NCI-H1694 treated with DMSO at 0.1 percent for 48 hours (cell line): ENCODE measurements around the gene MED13L.
A peak's percentile ranks its signal among the peaks of the same experiment; 100 is the strongest.
"Not testable (repeated sequence)": the region's sequence is repeated elsewhere in the genome, so short reads cannot be mapped to it uniquely, and the experiment has no call there.

Experiments
- DNase-seq: peaks from one replicate; lab custom pipeline; 2025; lab: John Stamatoyannopoulos, UW

MED13L gene

DNA sequence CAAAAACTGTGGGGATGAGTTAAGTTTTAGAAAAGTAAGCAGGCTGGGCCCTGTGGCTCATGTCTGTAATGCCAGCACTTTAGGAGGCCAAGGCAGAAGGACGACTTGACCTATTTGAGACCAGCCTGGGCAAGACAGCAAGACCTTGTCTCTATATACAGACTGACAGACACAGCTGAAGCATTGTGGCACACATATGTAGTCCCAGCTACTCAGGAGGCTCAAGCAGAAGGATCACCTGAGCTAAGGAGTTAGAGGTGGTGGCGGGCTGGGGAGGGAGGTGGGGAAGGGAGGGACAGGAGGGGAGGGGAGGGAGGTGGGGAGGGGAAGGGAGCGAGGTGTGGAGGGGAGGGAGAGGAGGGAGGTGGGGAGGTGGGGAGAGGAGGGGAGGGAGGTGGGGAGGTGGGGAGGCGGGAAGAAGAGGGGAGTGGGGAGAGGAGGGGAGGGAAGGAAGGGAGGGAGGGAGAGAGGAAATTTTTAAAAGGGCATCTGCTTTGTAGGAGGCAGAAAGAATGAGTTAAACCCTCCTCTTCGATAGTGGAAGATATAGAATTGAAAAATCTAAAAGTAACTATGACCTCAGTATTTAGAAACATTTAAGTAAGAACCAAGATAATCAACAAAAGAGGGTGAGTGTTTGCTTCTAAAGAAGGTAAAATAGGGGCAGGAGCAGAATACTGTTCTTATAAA lies 30.9 kb downstream of the MED13L start:
- DNase-seq: no peak

DNA sequence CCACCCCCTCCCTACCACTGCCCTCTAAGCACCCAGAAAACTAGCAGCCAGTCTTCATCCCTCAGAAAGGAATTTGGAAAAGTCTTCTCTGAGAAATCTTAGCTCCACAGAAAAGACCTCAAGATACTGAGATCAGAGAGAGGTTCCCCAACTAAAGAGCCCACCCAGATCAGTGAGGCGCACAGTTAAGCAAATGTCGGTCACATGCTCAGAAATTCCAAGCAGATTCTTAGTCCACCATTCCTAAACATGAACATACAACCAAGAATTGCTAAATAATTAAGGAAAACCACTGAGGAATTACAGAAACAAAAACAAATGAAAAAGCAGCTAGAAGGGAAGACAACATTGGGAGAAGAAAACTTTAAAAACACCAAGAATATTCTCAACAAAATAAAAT lies 32.3 kb downstream of the MED13L start:
- no peak for DNase-seq

DNA sequence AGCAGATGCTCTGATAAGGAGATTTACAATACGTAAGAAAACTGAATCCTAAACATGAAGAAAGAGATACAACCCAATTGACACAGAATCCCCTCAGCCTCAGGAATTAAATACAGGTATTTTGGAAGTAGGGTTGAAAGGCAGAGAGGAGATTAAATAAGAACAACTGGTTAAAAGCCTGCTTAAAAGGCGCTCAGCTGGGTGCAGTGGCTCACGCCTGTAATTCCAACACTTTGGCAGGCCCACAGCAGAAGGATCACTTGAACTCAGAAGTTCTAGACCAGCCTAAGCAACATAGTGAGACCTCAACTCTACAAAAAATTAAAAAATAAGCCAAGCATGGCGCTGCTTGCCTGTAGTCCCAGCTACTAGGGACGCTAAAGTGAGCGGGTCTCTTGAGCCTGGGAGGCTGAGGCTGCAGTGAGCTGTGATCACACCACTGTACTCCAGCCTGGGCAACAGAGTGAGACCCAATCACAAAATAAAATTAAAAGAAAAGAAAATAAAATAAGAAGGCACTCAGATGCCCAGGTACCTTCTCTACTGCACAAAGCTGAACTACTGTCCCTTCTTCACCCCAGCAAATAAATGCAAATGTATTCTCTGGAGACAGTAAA lies 32.9 kb downstream of the MED13L start:
- DNase-seq: no peak

DNA sequence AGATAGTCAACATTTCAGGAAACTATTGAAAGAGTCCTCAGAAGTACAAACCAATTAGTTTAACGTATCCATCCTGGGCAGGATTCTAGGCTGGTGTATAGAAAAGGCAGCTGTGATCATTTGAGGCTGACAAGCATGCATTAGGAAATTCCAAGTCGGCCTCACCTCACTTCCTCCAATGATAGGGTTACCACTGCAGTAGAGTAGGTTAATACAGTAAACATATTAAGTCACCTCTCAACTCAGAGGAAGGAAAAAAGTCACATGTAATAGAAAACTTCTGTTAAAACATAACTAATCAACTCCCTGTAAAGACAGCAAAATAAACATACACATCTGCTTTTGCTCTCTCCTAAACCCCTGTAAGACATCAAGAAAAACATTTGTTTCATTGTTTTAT lies 33.5 kb downstream of the MED13L start:
- DNase-seq: no peak

DNA sequence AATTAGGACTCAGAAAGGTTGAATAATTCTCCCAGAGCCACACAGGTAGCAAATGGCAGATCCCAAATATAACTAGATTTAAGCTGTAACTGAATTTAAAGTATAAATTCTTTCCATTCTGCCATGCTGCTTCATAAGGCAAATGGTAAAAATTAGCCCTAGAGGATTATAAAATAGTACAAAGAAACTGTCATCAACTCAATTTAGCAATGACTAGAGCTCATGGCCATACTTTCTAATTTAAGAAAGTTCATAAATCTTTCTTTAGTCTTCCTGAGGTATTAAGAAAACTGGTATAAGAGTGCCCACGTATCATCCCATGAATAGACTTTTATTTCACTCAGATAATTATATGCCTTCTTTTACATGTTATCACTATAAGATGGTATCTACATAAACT lies 34.8 kb downstream of the MED13L start:
- no peak for DNase-seq

DNA sequence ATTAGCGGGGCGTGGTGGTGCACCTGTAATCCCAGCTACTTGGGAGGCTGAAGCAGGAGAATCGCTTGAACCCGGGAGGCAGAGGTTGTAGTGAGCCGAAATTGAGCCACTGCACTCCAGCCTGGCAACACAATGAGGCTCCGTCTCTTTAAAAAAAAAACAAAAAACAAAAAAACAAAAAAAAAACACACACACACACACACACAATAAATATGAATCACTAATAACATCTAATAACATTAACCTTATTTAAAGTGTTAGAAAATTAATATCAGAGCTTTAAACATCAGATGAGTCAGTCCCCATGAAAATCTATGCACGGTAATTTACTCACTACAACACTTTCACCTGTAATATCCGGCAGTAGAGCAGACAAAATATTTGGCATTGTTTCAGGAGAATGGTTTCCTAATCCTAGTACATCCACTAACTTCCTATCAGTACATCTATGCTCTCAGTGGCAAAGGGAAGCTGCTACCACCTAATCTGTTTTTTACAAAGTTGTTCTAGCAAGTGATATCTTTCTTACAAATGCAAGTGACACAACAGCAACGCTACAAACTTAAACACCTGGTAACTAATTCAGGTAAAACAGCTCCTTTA lies 36.2 kb downstream of the MED13L start:
- no peak for DNase-seq

DNA sequence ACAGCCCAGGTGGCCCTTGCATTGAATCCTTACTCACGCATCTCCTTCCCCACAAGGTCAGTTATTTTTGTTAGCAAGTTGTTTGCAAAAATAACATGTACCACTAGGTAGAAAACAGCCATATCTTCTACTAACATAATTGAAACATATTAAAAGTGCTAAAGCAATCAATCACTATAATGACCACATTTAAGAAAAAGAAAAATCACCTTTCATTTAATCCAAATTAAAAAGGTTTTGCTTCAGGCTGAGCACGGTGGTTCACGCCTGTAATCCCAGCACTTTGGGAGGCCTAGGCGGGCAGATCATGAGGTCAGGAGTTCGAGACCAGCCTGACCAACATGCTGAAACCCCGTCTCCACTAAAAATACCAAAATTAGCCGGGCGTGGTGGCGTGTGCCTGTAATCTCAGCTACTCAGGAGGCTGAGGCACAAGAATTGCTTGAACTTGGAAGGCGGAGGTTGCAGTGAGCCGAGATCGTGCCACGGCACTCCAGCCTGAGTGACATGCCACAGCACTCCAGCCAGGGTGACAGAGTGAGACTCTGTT lies 38.8 kb downstream of the MED13L start:
- not testable (repeated sequence) for DNase-seq

DNA sequence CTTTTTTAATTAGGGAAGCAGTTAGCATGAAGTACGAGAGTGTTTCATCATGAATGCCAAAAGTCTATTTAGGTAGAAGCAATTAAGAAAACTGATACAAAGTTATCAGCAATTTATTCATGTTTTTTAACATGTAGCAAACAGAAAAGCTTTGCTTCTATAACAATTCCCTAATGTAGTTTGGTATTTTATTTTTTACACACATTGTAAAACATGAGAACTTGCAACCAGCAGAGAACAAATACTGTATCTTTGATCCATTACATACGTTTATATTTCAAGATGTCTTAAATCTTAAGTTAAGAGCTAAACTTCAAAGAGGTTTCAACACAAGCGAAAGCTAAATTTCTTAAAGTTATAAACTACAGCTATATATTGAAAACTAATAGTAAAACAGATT lies 39.3 kb downstream of the MED13L start:
- no peak for DNase-seq

DNA sequence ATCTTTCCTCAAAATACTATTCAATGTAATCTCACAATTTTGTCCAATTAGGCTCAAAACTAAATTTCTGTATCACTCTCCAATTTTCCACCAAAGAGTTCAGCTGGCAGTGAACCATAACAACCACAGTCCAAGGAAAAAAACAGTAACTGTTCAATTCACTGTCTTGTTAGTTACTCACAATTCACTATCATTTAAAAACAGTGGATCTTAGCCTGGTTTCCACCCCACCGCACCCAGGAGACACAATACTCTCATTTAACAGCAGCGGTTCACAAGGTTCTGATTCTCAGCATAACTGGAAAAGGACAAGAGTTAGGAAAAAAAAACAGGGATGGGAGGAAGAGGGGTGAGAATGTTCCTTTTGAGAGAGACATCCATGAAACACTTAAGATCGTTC lies 40.5 kb downstream of the MED13L start:
- no peak for DNase-seq

DNA sequence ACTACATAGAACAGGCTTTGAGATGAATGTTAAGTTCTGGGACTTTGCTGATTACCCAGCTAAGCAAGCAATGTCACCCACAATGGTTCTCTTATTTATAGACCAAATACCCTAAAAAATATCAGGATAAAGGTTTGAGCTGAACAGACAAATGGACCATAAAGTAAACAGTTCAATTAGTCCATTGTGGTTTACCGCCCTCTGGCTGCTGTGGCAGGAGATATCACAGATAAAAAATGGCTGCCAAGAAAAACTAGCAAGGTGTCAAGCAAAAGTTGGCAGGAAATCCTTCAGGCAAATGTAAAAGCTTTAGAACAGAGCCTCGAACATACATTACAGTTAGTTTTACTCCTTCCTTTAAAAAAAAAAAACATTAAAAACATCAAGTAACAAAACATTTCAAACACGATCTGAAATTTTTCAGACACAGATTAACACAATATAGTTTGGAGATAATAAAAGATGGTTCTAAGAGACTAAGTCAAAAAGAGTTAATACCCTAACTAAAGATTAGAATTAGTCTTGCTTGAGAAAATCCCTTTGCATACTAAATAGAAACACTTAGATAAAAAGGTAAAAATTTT lies 41.3 kb downstream of the MED13L start:
- DNase-seq: peak; percentile 10

DNA sequence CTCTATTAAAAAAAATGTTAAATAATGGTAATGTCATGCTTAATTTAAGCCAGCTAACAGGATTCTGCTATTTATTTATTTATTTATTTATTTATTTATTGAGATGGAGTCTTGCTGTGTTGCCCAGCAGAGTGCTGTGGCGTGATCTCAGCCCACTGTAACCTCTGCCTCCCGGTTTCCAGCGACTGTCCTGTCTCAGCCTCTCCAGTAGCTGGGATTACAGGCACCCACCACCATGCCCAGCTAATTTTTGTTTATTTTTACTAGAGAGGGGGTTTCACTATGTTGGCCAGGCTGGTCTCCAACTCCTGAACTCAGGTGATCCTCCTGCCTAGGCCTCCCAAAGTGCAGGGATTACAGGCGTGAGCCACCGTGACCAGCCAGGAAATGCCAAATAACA lies 43.3 kb downstream of the MED13L start:
- DNase-seq: not testable (repeated sequence)

DNA sequence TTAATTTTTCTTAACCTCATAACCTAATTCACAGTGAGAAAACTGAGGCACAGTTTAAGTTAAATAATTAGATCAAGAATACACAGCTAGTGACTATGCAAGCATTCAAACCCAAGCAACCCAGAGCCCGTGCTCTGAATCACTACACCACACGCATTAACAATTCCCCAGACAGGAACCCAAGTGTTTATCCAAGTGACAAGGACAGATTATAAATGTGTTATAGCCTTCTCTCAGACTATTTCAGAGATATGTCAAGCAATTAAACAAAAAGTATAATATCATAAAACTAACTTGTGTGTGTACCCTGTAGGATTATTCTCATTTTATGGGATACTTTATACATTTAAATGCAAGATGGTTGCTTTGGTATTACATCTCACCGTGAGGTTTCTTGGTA lies 43.8 kb downstream of the MED13L start:
- no peak for DNase-seq

DNA sequence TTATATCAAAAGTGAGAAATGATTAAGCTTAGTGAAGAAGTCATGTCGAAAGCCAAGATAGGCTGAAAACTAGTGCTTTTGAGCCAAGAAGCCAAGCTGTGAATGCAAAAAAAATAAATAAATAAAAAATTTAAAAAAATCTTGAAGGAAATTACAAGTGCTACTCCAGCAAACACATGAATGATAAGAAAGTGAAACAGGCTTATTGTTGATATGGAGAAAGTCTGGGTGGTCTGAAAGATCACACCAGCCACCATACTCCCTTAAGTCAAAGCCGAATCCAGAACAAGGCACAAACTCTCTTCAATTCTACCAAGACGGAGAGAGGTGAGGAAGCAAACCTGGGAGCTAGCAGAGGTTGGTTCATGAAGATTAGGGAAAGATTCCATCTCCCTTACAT lies 49.7 kb downstream of the MED13L start:
- no peak for DNase-seq

DNA sequence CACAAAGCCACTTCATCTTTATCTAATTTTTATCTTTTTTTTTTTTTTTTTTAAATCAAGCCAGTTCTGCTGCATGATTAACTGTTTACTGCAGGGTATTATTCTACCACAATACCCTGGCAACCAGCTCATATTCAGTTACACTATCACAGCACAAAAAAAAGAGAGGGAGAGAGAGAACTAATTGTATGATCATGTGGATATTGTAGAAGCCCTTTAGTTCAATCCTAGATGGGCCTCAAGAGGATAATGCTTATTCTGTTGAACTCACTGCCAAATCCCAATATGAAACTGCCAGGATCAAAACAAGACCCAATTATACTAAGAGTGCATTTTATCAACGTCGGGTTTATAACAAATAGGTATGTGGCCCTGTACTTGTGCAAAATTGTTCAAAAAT lies 51.5 kb downstream of the MED13L start:
- DNase-seq: no peak

DNA sequence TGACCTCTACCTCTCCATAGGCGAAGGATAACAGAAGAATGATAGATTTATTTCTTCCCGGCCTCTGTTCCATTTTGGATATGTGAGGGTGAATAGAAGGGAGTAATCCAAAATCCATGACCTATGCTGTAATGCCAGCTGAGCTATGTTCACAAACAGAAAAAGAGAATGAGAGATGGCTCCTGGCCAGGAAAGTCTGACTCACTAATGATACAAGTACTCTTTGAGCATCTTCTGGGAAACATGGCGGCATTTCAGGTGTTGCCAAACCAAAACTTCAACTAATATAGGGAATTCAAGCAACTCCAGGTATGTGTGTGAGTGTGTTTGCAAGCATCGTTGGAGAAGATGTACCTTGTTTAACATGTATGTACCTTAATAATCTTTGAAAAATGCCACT lies 55.1 kb downstream of the MED13L start:
- no peak for DNase-seq

DNA sequence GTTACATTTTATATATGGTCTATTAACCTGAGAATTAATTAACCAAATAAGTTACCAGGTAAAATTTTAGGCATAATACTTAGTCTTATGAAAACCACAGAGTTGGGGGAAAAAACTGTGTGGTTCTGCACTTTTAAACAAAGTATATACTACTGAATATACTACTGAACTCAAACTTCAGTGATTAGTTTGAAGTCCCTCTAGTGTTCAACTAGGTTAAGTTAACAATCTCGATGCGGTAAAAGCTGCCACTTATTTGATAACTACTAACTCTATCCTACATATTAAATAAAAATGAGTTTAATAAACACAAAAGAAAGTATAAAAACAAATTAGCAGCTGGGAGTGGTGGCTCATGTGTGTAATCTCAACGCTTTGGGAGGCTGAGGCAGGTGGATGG lies 56.7 kb downstream of the MED13L start:
- no peak for DNase-seq

DNA sequence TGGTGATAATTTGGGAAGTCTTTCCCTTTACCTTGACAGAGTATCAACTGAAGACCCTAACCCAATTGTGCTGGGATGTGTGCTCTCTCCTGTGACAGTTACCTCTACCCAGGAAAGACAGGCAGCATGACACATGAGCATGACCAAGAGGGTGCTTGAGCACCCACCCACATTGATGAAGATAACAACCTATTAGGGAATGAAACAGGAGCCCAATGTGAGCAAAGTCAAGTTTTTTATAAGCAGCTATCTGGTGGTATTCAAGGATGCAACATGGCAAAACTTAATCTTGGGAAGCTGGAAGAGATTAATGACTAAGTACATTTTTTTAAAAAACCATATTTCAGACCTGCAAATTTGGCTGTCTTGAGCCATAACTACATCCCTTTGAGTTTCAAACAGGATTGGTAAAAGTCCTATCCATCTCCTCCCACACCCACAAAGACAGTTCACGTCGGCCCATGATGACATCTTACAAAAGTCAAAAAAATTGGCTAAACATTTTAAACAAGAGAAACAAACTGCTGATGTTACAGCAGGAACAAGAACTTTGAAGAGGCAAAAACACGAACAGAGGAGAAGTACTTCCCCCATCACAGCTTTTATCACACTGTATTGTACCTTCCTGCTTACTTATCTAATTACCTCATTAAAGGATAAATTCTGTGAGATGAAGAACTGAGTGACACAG lies 60.3 kb downstream of the MED13L start:
- no peak for DNase-seq

DNA sequence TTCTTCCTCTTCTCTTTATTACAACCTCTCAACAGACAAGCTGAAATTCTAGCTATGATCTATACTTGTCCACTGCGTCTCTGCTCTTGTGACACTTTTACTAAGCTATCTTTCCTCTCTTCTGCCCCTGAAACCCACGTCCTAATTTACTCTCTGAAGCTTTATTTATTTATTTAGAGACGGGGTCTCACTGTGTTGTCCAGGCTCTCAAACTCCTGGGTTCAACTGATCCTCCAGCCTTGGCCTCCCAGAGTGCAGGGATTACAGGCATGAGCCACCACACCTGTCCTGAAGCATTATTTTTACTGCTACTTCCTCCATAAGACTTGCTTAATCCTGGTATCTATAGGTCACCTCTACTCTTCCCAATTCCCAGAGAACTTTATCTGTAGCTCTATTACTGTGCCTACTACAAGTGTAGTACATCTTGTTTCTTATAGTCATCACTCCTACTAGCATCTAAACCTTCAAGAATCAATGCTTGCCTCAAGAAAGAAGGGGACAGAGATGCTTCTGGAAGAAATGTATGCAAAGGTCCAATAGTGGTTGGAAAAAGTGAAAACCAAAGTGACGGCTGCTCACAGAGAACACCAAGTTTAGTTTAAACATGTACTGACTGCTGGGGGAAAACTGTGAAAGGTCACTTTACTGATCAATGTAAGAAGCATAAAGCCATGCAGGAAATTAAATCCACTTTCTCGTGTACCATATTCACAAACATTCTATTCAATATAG lies 61.3 kb downstream of the MED13L start:
- no peak for DNase-seq

DNA sequence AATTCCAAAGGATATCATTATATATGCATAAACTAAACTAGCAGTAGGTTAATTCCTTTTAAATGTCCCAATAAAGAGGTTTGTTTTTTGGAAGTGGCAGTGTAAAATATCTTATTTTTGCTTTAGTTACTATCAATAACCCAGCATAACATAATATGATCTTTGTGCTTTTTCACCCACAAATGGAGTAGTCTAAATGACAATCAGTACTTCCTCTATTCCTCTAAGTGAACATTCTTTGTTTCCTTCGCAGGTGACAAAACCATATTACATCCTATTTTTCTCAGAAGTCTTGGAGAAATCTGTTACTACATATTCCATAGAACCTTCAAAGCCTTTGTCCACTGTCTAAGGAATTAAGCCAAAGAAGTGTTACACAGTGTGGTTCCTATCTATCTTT lies 62.5 kb downstream of the MED13L start:
- DNase-seq: no peak

DNA sequence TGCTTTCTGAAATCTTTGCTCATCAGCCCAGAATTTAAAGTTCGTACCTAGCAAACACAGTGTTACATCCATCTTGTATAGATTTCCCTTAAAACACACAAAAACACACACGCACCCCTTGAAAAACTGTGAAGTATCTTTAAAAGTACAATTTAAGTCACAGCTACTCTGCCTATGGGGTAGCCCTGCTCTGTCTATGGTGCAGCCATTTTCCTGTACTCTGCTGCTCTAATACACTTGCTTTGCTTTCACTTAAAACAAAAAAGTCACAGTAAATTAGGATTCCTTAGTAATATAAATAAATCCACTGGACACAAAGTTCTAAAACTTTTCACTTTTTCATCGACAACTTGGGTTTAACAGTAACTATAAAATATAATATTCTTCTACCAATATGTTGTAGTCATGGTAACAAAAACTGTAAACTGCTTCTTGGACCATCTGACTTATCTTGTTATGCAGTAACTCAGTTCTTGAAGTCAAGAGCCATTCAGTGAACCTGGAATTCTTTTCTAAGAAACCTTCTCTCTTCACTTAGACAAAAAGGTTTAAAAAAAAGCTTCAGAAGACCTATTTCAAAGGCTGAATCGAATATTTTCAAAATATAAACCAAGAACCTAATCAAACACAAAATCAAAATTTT lies 63.5 kb downstream of the MED13L start:
- DNase-seq: no peak

DNA sequence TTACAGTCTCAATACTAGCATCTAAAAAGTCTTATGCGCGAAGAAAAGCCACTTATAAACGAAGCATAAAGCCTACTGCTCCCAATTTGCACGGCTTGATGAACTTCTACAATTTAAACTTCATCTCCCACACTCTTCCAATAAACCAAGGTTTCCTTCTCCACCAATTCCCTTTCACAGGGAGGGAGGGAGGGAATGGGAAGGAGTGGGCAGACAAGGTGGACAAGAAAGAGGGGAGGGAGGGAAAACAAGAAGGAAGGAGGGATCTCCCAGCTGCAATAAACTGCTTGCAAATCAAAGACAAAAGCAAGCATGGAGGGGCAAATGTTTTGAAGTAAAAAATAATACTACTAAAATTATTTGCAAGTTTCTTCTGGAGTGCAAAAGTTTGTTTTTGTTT lies 64.5 kb downstream of the MED13L start:
- DNase-seq: no peak
